Transverse colon (tissue), 3 donors: ENCODE data around the gene CDK14.

Experiments used
- CTCF ChIP-seq, 5 experiments: fragments of 200-600 bp in 3 of 5; fragments of 450-650 bp in 2 of 5; sonication (generic) in 3 of 5; IDR thresholded peaks; 1 replicate in 2 of 5; 2 replicates in 3 of 5; pipeline ENCODE4 v1.5.1; 2016 to 2017; ENCODE audit warnings: antibody characterized with exemption in 5 of 5, inconsistent platforms in 3 of 5, mild to moderate bottlenecking in 2 of 5, moderate library complexity in 1 of 5
- EP300 ChIP-seq: sonication (generic); formaldehyde crosslinking; IDR thresholded peaks from one replicate; pipeline ENCODE4 v1.6.1; 2017; ENCODE audit warnings: antibody characterized with exemption, low read depth
- POLR2A ChIP-seq: fragments of 450-650 bp; IDR thresholded peaks from one replicate; pipeline ENCODE4 v1.6.1; 2016; ENCODE audit warnings: antibody characterized with exemption, mild to moderate bottlenecking, moderate library complexity

GRCh38 chr7:91054374-91054773 is 458.3 kb downstream of the CDK14 start:
- no peak for TF ChIP-seq POLR2A
- TF ChIP-seq CTCF (IDR thresholded peaks at IDR 0.05): no peak
- no peak for TF ChIP-seq EP300
